Measurements from ENCODE around the gene TTC7B.
"Not testable (repeated sequence)": the region's sequence is repeated elsewhere in the genome, so short reads cannot be mapped to it uniquely, and the experiment has no call there.

Gene TTC7B

GRCh38 chr14:90831821-90832220, 15.6 kb upstream of the TTC7B start:
- DNase-seq (ENCODE audit: low read depth in 2 of 2) = no peak

GRCh38 chr14:90830931-90831701, 14.9 kb upstream of the TTC7B start:
- DNase-seq (ENCODE audit: low read depth in 2 of 2) = no peak

- no peak for DNase-seq (ENCODE audit: low read depth in 2 of 2)
Measured at GRCh38 chr14:90829677-90830076, 13.4 kb upstream of the TTC7B start.

GRCh38 chr14:90828642-90829487, 12.6 kb upstream of the TTC7B start:
- DNase-seq (ENCODE audit: low read depth in 2 of 2) = no peak

- DNase-seq (ENCODE audit: low read depth in 2 of 2) = peak; percentile 52 to 66
Measured at GRCh38 chr14:90827919-90828610, 11.8 kb upstream of the TTC7B start.

- DNase-seq (ENCODE audit: low read depth in 2 of 2) = not testable (repeated sequence)
Measured at GRCh38 chr14:90823542-90823941, 7.3 kb upstream of the TTC7B start.

GRCh38 chr14:90820958-90821357, 4.7 kb upstream of the TTC7B start:
- no peak for DNase-seq (ENCODE audit: low read depth in 2 of 2)

- DNase-seq (ENCODE audit: low read depth in 2 of 2) = no peak
Measured at GRCh38 chr14:90819734-90820393, 3.6 kb upstream of the TTC7B start.

GRCh38 chr14:90818715-90819114, 2.5 kb upstream of the TTC7B start:
- DNase-seq (ENCODE audit: low read depth in 2 of 2) = no peak

- DNase-seq (ENCODE audit: low read depth in 2 of 2) = no peak
Measured at GRCh38 chr14:90816681-90817436, 629 bp upstream of the TTC7B start.

- no peak for DNase-seq (ENCODE audit: low read depth in 2 of 2)
Measured at GRCh38 chr14:90815572-90815821, 733 bp downstream of the TTC7B start.

- no peak for DNase-seq (ENCODE audit: low read depth in 2 of 2)
Measured at GRCh38 chr14:90814806-90815571, 1.2 kb downstream of the TTC7B start.

- no peak for DNase-seq (ENCODE audit: low read depth in 2 of 2)
Measured at GRCh38 chr14:90813442-90813841, 2.8 kb downstream of the TTC7B start.

GRCh38 chr14:90812109-90812508, 4.1 kb downstream of the TTC7B start:
- no peak for DNase-seq (ENCODE audit: low read depth in 2 of 2)

GRCh38 chr14:90811641-90812040, 4.6 kb downstream of the TTC7B start:
- DNase-seq (ENCODE audit: low read depth in 2 of 2) = no peak

GRCh38 chr14:90810806-90811205, 5.4 kb downstream of the TTC7B start:
- DNase-seq (ENCODE audit: low read depth in 2 of 2) = no peak

GRCh38 chr14:90809530-90810312, 6.5 kb downstream of the TTC7B start:
- no peak for DNase-seq (ENCODE audit: low read depth in 2 of 2)

GRCh38 chr14:90808759-90809529, 7.3 kb downstream of the TTC7B start:
- DNase-seq (ENCODE audit: low read depth in 2 of 2) = no peak

GRCh38 chr14:90807060-90807459, 9.2 kb downstream of the TTC7B start:
- no peak for DNase-seq (ENCODE audit: low read depth in 2 of 2)
